H1 (cell line): Measurements from ENCODE around the gene ARMC6. TPM values are rescaled to one million over a fixed set of nuclear protein-coding genes. Genes with fewer than 3 reads are reported as not detected.

Experiments used
- CTCF ChIA-PET: fragments of 300-600 bp; sonication (Branson Sonifier 250); formaldehyde crosslinking; loops from one replicate; lab custom pipeline; 2021; ENCODE audit not compliant: partially characterized antibody; lab: Charles Lee
- POLR2A ChIA-PET: fragments of 300-600 bp; sonication (Branson Sonifier 250); formaldehyde crosslinking; loops from one replicate; lab custom pipeline; 2021; ENCODE audit warnings: inconsistent platforms; ENCODE audit not compliant: partially characterized antibody; lab: Charles Lee
- DNase-seq, 2 experiments: peaks; one replicate each; pipeline versions ENCODE4 v3.0.0 to v3.0.0-alpha.2; 2010 to 2022; ENCODE audit warnings: low spot score in 2 of 2, low read depth in 1 of 2, mixed read lengths in 1 of 2
- FAIRE-seq: peaks from 2 replicates; lab custom pipeline; 2011; peaks lifted over from hg19 to GRCh38; lab: Jason Lieb, UNC
- H2AFZ ChIP-seq: 2 replicates; pipeline ENCODE4 v1.8.1; 2012; ENCODE audit warnings: low read length, inconsistent platforms
- H2AK5ac ChIP-seq: 2 replicates; pipeline ENCODE4 v1.6.1; 2013; ENCODE audit warnings: low read depth, low read length
- H2BK120ac ChIP-seq: replicated peaks from 2 replicates; pipeline ENCODE3; 2013; ENCODE audit warnings: low read depth, low read length, inconsistent platforms
- H2BK12ac ChIP-seq: 2 replicates; pipeline ENCODE4 v1.6.1; 2013; ENCODE audit warnings: low read depth, low read length
- H2BK15ac ChIP-seq: 2 replicates; pipeline ENCODE4 v1.6.1; 2013; ENCODE audit warnings: low read length
- H2BK20ac ChIP-seq: 2 replicates; pipeline ENCODE4 v1.6.1; 2013; ENCODE audit warnings: low read length
- H2BK5ac ChIP-seq: 2 replicates; pipeline ENCODE4 v1.6.1; 2013; ENCODE audit warnings: low read depth, low read length
- H3K14ac ChIP-seq: 2 replicates; pipeline ENCODE4 v1.6.1; 2013; ENCODE audit warnings: inconsistent platforms; ENCODE audit not compliant: insufficient read length
- H3K18ac ChIP-seq: 2 replicates; pipeline ENCODE4 v1.6.1; 2013; ENCODE audit warnings: low read length; ENCODE audit errors: extremely low read depth
- H3K23ac ChIP-seq: 2 replicates; pipeline ENCODE4 v1.6.1; 2013; ENCODE audit warnings: inconsistent platforms; ENCODE audit not compliant: insufficient read length
- H3K23me2 ChIP-seq: 2 replicates; pipeline ENCODE4 v1.6.1; 2013; ENCODE audit warnings: low read depth, low read length
- H3K27ac ChIP-seq: 2 replicates; pipeline ENCODE4 v1.6.1; 2011; ENCODE audit warnings: low read depth, low read length, inconsistent platforms
- H3K27me3 ChIP-seq, 4 experiments: replicated peaks in 1 of 4; 1 replicate in 1 of 4; 2 replicates in 3 of 4; pipeline versions ENCODE4 v1.6.1 to v1.8.1; 2011 to 2013; ENCODE audit warnings: low read length in 3 of 4, mild to moderate bottlenecking in 3 of 4, inconsistent platforms in 2 of 4, mixed read lengths in 2 of 4, moderate library complexity in 1 of 4; ENCODE audit not compliant: control insufficient read depth in 3 of 4, insufficient read depth in 3 of 4; ENCODE audit errors: extremely low read depth in 1 of 4
- H3K36me3 ChIP-seq, 4 experiments: 2 replicates each; pipeline versions ENCODE4 v1.6.1 to v1.8.1; 2011 to 2013; ENCODE audit warnings: mild to moderate bottlenecking in 4 of 4, low read length in 3 of 4, moderate library complexity in 2 of 4, control low read depth in 1 of 4, inconsistent platforms in 1 of 4; ENCODE audit not compliant: insufficient read depth in 4 of 4, control insufficient read depth in 2 of 4
- H3K4ac ChIP-seq: replicated peaks from 2 replicates; pipeline ENCODE3; 2013; ENCODE audit warnings: low read length, low read depth, mixed read lengths, inconsistent platforms; ENCODE audit not compliant: insufficient read length
- H3K4me1 ChIP-seq, 4 experiments: replicated peaks in 1 of 4; 1 replicate in 1 of 4; 2 replicates in 3 of 4; pipeline versions ENCODE4 v1.6.1 to v1.8.1; 2011 to 2013; ENCODE audit warnings: low read length in 3 of 4, inconsistent platforms in 2 of 4, mixed read lengths in 1 of 4; ENCODE audit not compliant: insufficient read depth in 4 of 4, control insufficient read depth in 3 of 4
- H3K4me2 ChIP-seq, 2 experiments: 2 replicates each; pipeline versions ENCODE4 v1.6.1 to v1.8.1; 2011 to 2013; ENCODE audit warnings: low read depth in 2 of 2, low read length in 2 of 2, control low read depth in 1 of 2, inconsistent platforms in 1 of 2, mild to moderate bottlenecking in 1 of 2; ENCODE audit not compliant: insufficient read depth in 1 of 2
- H3K4me3 ChIP-seq, 4 experiments: fragments of 200-600, 300-600 bp in 1 of 4; sonication (generic), shearing (Covaris generic), sonication (Bioruptor Twin) in 1 of 4; 2 replicates each; pipeline versions ENCODE4 v1.5.1 to v1.8.1; 2011 to 2016; ENCODE audit warnings: low read length in 4 of 4, low read depth in 3 of 4, control low read depth in 2 of 4, inconsistent platforms in 2 of 4, mild to moderate bottlenecking in 2 of 4, mixed read lengths in 1 of 4, moderate library complexity in 1 of 4; ENCODE audit not compliant: insufficient read depth in 2 of 4; ENCODE audit errors: extremely low read depth in 1 of 4
- H3K56ac ChIP-seq: replicated peaks from 2 replicates; pipeline ENCODE3; 2013; ENCODE audit warnings: low read depth, mild to moderate bottlenecking, mixed read lengths, low read length, inconsistent platforms; ENCODE audit not compliant: insufficient read length
- H3K79me1 ChIP-seq: 2 replicates; pipeline ENCODE4 v1.6.1; 2013; ENCODE audit warnings: low read depth, low read length, control low read depth
- H3K79me2 ChIP-seq, 2 experiments: 2 replicates each; pipeline versions ENCODE4 v1.6.1 to v1.8.1; 2012 to 2013; ENCODE audit warnings: low read length in 2 of 2, mild to moderate bottlenecking in 2 of 2, inconsistent platforms in 1 of 2; ENCODE audit not compliant: insufficient read depth in 2 of 2, control insufficient read depth in 1 of 2
- H3K9ac ChIP-seq, 4 experiments: replicated peaks in 1 of 4; 1 replicate in 1 of 4; 2 replicates in 3 of 4; pipeline versions ENCODE4 v1.6.1 to v1.8.1; 2011 to 2013; ENCODE audit warnings: low read depth in 3 of 4, low read length in 3 of 4, control low read depth in 2 of 4, mild to moderate bottlenecking in 2 of 4, moderate library complexity in 2 of 4, inconsistent platforms in 1 of 4; ENCODE audit errors: extremely low read depth in 1 of 4
- H3K9me3 ChIP-seq, 2 experiments: 2 replicates each; pipeline versions ENCODE4 v1.6.1 to v1.8.1; 2012 to 2013; ENCODE audit warnings: mild to moderate bottlenecking in 2 of 2, moderate library complexity in 2 of 2, control low read depth in 1 of 2, inconsistent platforms in 1 of 2, low read depth in 1 of 2, low read length in 1 of 2, mixed read lengths in 1 of 2; ENCODE audit not compliant: insufficient read depth in 2 of 2
- H4K20me1 ChIP-seq, 2 experiments: replicated peaks in 1 of 2; 2 replicates each; pipeline versions ENCODE3 to v1.8.1; 2011 to 2013; ENCODE audit warnings: inconsistent platforms in 2 of 2, low read length in 2 of 2, mild to moderate bottlenecking in 1 of 2; ENCODE audit not compliant: insufficient read depth in 2 of 2, control insufficient read depth in 1 of 2
- H4K5ac ChIP-seq: 2 replicates; pipeline ENCODE4 v1.6.1; 2013; ENCODE audit warnings: low read length, low read depth, mixed read lengths, inconsistent platforms; ENCODE audit not compliant: insufficient read length
- H4K8ac ChIP-seq: 2 replicates; pipeline ENCODE4 v1.8.0; 2013; ENCODE audit warnings: mild to moderate bottlenecking, moderate library complexity, low read length, inconsistent platforms; ENCODE audit not compliant: insufficient read depth; ENCODE audit errors: extremely low read depth
- H4K91ac ChIP-seq: replicated peaks from 2 replicates; pipeline ENCODE3; 2013; ENCODE audit warnings: low read length, mixed read lengths, inconsistent platforms; ENCODE audit not compliant: insufficient read length
- BACH1 ChIP-seq: IDR thresholded peaks from 2 replicates; pipeline ENCODE4 v1.6.1; 2012; ENCODE audit warnings: low read length, improper control_type of control experiment
- BRCA1 ChIP-seq: IDR thresholded peaks from 2 replicates; pipeline ENCODE4 v1.6.1; 2012; ENCODE audit warnings: low read depth, low read length, improper control_type of control experiment
- CHD2 ChIP-seq: IDR thresholded peaks from 2 replicates; pipeline ENCODE4 v1.6.1; 2012; ENCODE audit warnings: low read length, improper control_type of control experiment
- EP300 ChIP-seq, 2 experiments: IDR thresholded peaks; 1 replicate in 1 of 2; 2 replicates in 1 of 2; pipeline ENCODE4 v1.6.1; 2011 to 2012; ENCODE audit warnings: low read depth in 2 of 2, low read length in 2 of 2, mild to moderate bottlenecking in 2 of 2, borderline replicate concordance in 1 of 2, inconsistent platforms in 1 of 2, moderate library complexity in 1 of 2
- HDAC2 ChIP-seq, 2 experiments: fragments of 300-600 bp in 1 of 2; sonication (generic) in 1 of 2; IDR thresholded peaks; 2 replicates each; pipeline ENCODE4 v1.6.1; 2011 to 2012; ENCODE audit warnings: low read depth in 2 of 2, low read length in 2 of 2, mild to moderate bottlenecking in 2 of 2, moderate library complexity in 2 of 2, borderline replicate concordance in 1 of 2, inconsistent platforms in 1 of 2
- KDM1A ChIP-seq: fragments of 200-600, 300-600 bp; sonication (generic); IDR thresholded peaks from 2 replicates; pipeline ENCODE4 v1.7.1; 2016; ENCODE audit warnings: mild to moderate bottlenecking, low read length, borderline replicate concordance
- MAFK ChIP-seq: IDR thresholded peaks from 2 replicates; pipeline ENCODE4 v1.6.1; 2012; ENCODE audit warnings: low read depth, mild to moderate bottlenecking, improper control_type of control experiment, low read length
- RAD21 ChIP-seq, 2 experiments: IDR thresholded peaks in 1 of 2; conservative IDR thresholded peaks in 1 of 2; 2 replicates each; pipeline ENCODE4 v1.6.1; 2011; ENCODE audit warnings: low read depth in 2 of 2, low read length in 2 of 2, improper control_type of control experiment in 1 of 2, inconsistent platforms in 1 of 2, mild to moderate bottlenecking in 1 of 2, moderate library complexity in 1 of 2
- RBBP5 ChIP-seq: IDR thresholded peaks from 2 replicates; pipeline ENCODE4 v1.7.1; 2012; ENCODE audit warnings: low read depth, mild to moderate bottlenecking, inconsistent platforms, low read length, moderate library complexity, borderline replicate concordance
- WGBS, 2 experiments: shearing (Covaris generic) in 1 of 2; methylation state at CpG; one replicate each; pipeline versions ENCODE4 v1.1.6 to v1.1.7; 2013 to 2015; ENCODE audit warnings: low lambda C conversion rate in 2 of 2, mixed read lengths in 2 of 2, inconsistent platforms in 1 of 2, low coverage in 1 of 2, missing lambda C conversion rate in 1 of 2; ENCODE audit not compliant: insufficient replicate concordance in 2 of 2, insufficient coverage in 1 of 2, insufficient read length in 1 of 2; ENCODE audit errors: extremely low coverage in 1 of 2, missing lambda C conversion rate in 1 of 2; 5-methylcytosine and 5-hydroxymethylcytosine counted together
- polyA plus RNA-seq, 7 experiments: library from polyadenylated mRNA; depleted of rRNA in 3 of 7; stranded (reverse) in 5 of 7; unstranded in 2 of 7; fragments of >200 nt in 5 of 7; fragments of 200-250 nt in 2 of 7; gene quantifications; 1 replicate in 5 of 7; 2 replicates in 1 of 7; 4 replicates in 1 of 7; pipeline versions ENCODE4 v1.2.1 to v1.2.3, GENCODE V29; 2011 to 2013; ENCODE audit warnings: missing spikeins in 2 of 7, mixed read lengths in 2 of 7
- total RNA-seq: library from RNA; stranded (reverse); fragmentation: NEBNext Ultra II Directional; extraction: Animal tissue kit (Norgen Biotek cat#: 25700); gene quantifications from 2 replicates; pipeline ENCODE4 v1.2.1, GENCODE V29; 2021
- TF ChIP-seq, protein P1 (sequence below): IDR thresholded peaks from 2 replicates; pipeline ENCODE4 v1.6.1; 2012; ENCODE audit warnings: inconsistent platforms

ARMC6 gene
- total and polyA plus RNA-seq, 2 of the 8 experiments (the other 6 are each of a cell fraction or from before 2014, with no cell fraction given), result 67.1 to 68.3 TPM

GRCh38 chr19:19064811-19065745 lies 31.7 kb downstream of the ARMC6 start:
- Histone ChIP-seq H4K20me1 (peaks cover 2 to 3% of the 10 kb centered on the region in 2 experiments), H2BK20ac (no peak overlapping the region), H4K91ac (no peak overlapping the region), H2AK5ac (no peak overlapping the region), H2BK12ac (no peak overlapping the region), H2AFZ (no peak overlapping the region), H3K9ac (no peak overlapping the region), H3K79me1 (no peaks in the 10 kb centered on the region), H3K36me3 (no peaks in the 10 kb centered on the region), H3K9me3 (no peaks in the 10 kb centered on the region), H3K27me3 (peaks cover 0 to 45% (median 34%) of the 10 kb centered on the region in 4 experiments; a peak in 6 of 7 replicates), H3K18ac (no peak overlapping the region), H4K5ac (no peak overlapping the region), H3K23ac (no peak overlapping the region), H3K4me2 (peak overlapping the region; percentile 72 to 92; a peak in 3 of 4 replicates), H2BK5ac (no peak overlapping the region), H3K56ac (no peak overlapping the region), H3K23me2 (peaks cover 6% of the 10 kb centered on the region), H3K27ac (no peak overlapping the region), H3K4me3 (peak overlapping the region in 1 of 4 experiments; percentile 59; a peak in 2 of 8 replicates), H2BK15ac (no peak overlapping the region), H3K79me2 (no peaks in the 10 kb centered on the region), H2BK120ac (no peak overlapping the region), H3K4ac (no peak overlapping the region), H3K14ac (no peak overlapping the region), H4K8ac (no peak overlapping the region), H3K4me1 (peaks cover 0 to 7% (median 5%) of the 10 kb centered on the region in 4 experiments; a peak in 5 of 7 replicates)
- DNase-seq, result no peak
- CTCF ChIA-PET, result interaction anchor here (0.9 to 5.0 kb wide), 7 partner anchors 12 to 109 kb away, joined by 3 to 29 read pairs (median 4); no protein-coding TSS in a partner anchor
- WGBS, 2 experiments, result 52% methylated on average over 25 of the region's 25 CpGs; no CpG with 5 or more reads in 1 of the 2 experiments
- FAIRE-seq, result no peak
- POLR2A ChIA-PET, result interaction anchor here (1.1 to 5.1 kb wide), 3 partner anchors 23 to 51 kb away, joined by 4 to 31 read pairs (median 5); no protein-coding TSS in a partner anchor
- TF ChIP-seq CHD2 (no peak), RAD21 (IDR thresholded peaks at IDR 0.05 in 1 of 2, conservative IDR thresholded peaks at IDR 0.05 in 1 of 2; ENCODE audit: low read depth in 2 of 2, low read length in 2 of 2) (no peak), KDM1A (no peak), BACH1 (no peak), RBBP5 (no peak), MAFK (no peak), BRCA1 (no peak), EP300 (IDR thresholded peaks at IDR 0.05; ENCODE audit: borderline replicate concordance in 1 of 2, low read depth in 2 of 2, low read length in 2 of 2) (no peak), HDAC2 (IDR thresholded peaks at IDR 0.05; ENCODE audit: borderline replicate concordance in 1 of 2, low read depth in 2 of 2, low read length in 2 of 2) (no peak)
- TF ChIP-seq, protein P1, sequence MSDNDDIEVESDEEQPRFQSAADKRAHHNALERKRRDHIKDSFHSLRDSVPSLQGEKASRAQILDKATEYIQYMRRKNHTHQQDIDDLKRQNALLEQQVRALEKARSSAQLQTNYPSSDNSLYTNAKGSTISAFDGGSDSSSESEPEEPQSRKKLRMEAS, result no peak
